SU-DHL-6 (cell line): ENCODE data around the gene MIF4GD.

Experiments used
- CTCF ChIP-seq: fragments of 200-600 bp; sonication (generic); IDR thresholded peaks from one replicate; pipeline ENCODE4 v1.5.1; 2017; ENCODE audit warnings: antibody characterized with exemption, mild to moderate bottlenecking, low read length, moderate library complexity; ENCODE audit not compliant: insufficient read depth, poor library complexity, severe bottlenecking
- EZH2phosphoT487 ChIP-seq: fragments of 200-600 bp; sonication (generic), shearing (Covaris generic); conservative IDR thresholded peaks from 2 replicates; pipeline ENCODE4 v1.6.1; 2018; ENCODE audit warnings: mild to moderate bottlenecking, antibody characterized with exemption, low read length, moderate library complexity, mixed read lengths

DNA sequence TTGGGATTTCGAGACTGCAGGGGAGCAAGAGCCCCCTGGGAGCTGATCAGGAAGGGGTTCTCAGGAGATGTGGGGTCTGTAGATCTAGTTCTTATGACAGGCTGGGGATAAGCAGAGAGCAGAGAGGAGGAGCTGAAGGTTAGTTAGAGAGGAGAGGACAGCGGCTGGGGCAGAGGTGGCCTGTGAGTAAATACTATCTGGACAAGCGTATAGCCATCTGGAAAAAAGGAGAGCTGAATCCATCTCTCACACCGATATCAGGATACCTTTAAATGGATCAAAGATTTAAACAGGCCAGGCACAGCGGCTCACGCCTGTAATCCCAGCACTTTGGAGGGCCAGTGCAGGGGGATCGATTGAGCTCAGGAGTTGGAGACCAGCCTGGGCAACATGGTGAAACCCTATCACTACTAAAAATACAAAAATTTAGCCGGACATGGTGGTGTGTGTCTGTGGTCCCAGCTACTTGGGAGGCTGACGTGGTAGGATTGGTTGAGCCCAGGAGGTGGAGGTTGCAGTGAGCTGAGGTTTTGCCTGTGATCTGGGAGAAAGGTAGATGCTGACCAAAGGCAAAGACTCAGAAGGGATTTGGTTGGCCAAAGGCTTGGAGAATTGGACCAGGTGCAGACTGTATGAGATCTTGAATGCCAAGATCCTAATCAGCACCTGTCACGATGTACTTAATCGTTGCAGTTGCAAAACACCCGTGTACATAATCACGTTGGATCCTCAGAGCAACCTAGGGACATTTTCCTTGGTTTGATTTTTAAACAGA lies 37.1 kb upstream of the MIF4GD start:
- no peak for TF ChIP-seq CTCF
- no peak for TF ChIP-seq EZH2phosphoT487
